SJSA1 (cell line): ENCODE data around the gene ZNF555. TPM values are rescaled to one million over a fixed set of nuclear protein-coding genes. Genes with fewer than 3 reads are reported as not detected.

Experiments used
- DNase-seq, 2 experiments: peaks; one replicate each; pipeline ENCODE4 v3.0.0-alpha.2; 2015 to 2020; ENCODE audit warnings: low spot score in 2 of 2, low read depth in 1 of 2
- H3K27ac ChIP-seq: fragments of 250-450 bp; sonication (Bioruptor Pico); 2 replicates; pipeline ENCODE4 v1.5.1; 2020; ENCODE audit warnings: mild to moderate bottlenecking, moderate library complexity
- H3K27me3 ChIP-seq: fragments of 250-450 bp; sonication (Bioruptor Pico); replicated peaks from 2 replicates; pipeline ENCODE4 v1.5.1; 2020; ENCODE audit warnings: mild to moderate bottlenecking, moderate library complexity
- H3K36me3 ChIP-seq: fragments of 250-450 bp; sonication (Bioruptor Pico); 2 replicates; pipeline ENCODE4 v1.5.1; 2020; ENCODE audit warnings: mild to moderate bottlenecking
- H3K4me1 ChIP-seq: fragments of 250-450 bp; sonication (Bioruptor Pico); replicated peaks from 2 replicates; pipeline ENCODE4 v1.6.1; 2021; ENCODE audit warnings: mild to moderate bottlenecking
- H3K4me3 ChIP-seq: fragments of 250-450 bp; sonication (Bioruptor Pico); 2 replicates; pipeline ENCODE4 v1.5.1; 2020; ENCODE audit warnings: mild to moderate bottlenecking
- H3K9me3 ChIP-seq: fragments of 250-450 bp; sonication (Bioruptor Pico); replicated peaks from 2 replicates; pipeline ENCODE4 v1.5.1; 2020; ENCODE audit warnings: mild to moderate bottlenecking
- total RNA-seq: library from RNA; depleted of rRNA; stranded (reverse); fragments of >200 nt; shearing (Covaris generic); gene quantifications from 2 replicates; pipeline ENCODE4 v1.2.3, GENCODE V29; 2014

Gene ZNF555
- total RNA-seq, 1 experiment from 2014 or later = 5.2 TPM

GRCh38 chr19:2824129-2824528, 17.1 kb upstream of the ZNF555 start:
- peaks cover 9% of the 10 kb centered on the region for H3K9me3 ChIP-seq
- no peak overlapping the region for H3K4me3 ChIP-seq
- peaks cover 6% of the 10 kb centered on the region for H3K36me3 ChIP-seq
- H3K27ac ChIP-seq = no peak overlapping the region
- H3K4me1 ChIP-seq = peaks cover 5% of the 10 kb centered on the region
- H3K27me3 ChIP-seq = no peaks in the 10 kb centered on the region
- DNase-seq = no peak

GRCh38 chr19:2827022-2827421, 14.3 kb upstream of the ZNF555 start:
- Histone ChIP-seq H3K36me3 (no peaks in the 10 kb centered on the region), H3K27ac (no peak overlapping the region), H3K4me3 (no peak overlapping the region), H3K4me1 (no peaks in the 10 kb centered on the region), H3K9me3 (peaks cover 9% of the 10 kb centered on the region), H3K27me3 (no peaks in the 10 kb centered on the region)
- DNase-seq = no peak

GRCh38 chr19:2827840-2828489, 13.3 kb upstream of the ZNF555 start:
- Histone ChIP-seq H3K9me3 (peaks cover 13% of the 10 kb centered on the region), H3K36me3 (no peaks in the 10 kb centered on the region), H3K27me3 (no peaks in the 10 kb centered on the region), H3K4me3 (no peak overlapping the region), H3K27ac (no peak overlapping the region), H3K4me1 (no peaks in the 10 kb centered on the region)
- DNase-seq = no peak

GRCh38 chr19:2834294-2834871, 6.9 kb upstream of the ZNF555 start:
- DNase-seq = no peak
- no peaks in the 10 kb centered on the region for H3K27me3 ChIP-seq
- no peaks in the 10 kb centered on the region for H3K4me1 ChIP-seq
- no peak overlapping the region for H3K27ac ChIP-seq
- H3K36me3 ChIP-seq = no peaks in the 10 kb centered on the region
- peaks cover 27% of the 10 kb centered on the region for H3K9me3 ChIP-seq
- no peak overlapping the region for H3K4me3 ChIP-seq

DNA sequence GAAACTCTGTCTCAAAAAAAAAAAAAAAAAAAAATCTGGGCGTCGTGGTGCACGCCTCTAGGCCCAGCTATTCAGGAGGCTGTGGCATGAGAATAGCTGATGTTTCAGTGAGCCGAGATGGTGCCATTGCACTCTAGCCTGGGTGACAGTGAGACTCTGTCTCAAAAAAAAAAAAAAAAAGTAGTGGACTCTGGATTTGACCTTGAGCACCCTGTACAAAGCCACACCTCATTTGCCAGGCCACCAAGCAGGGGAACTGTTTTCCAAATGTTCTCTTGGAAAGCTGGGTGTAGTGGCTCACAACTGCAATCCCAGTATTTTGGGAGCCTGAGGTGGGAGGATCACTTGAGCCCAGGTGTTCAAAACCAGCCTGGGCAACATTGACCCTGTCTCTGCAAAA, 3.8 kb upstream of the ZNF555 start:
- Histone ChIP-seq H3K9me3 (peaks cover 34% of the 10 kb centered on the region), H3K36me3 (peaks cover 6% of the 10 kb centered on the region), H3K27ac (no peak overlapping the region), H3K4me1 (peaks cover 11% of the 10 kb centered on the region), H3K4me3 (no peak overlapping the region), H3K27me3 (no peaks in the 10 kb centered on the region)
- no peak for DNase-seq

GRCh38 chr19:2841855-2842574, 740 bp downstream of the ZNF555 start:
- Histone ChIP-seq H3K4me3 (peak overlapping the region; percentile 96), H3K27me3 (no peaks in the 10 kb centered on the region), H3K36me3 (peaks cover 13% of the 10 kb centered on the region), H3K27ac (no peak overlapping the region), H3K9me3 (peaks cover 22% of the 10 kb centered on the region), H3K4me1 (peaks cover 11% of the 10 kb centered on the region)
- no peak for DNase-seq

DNA sequence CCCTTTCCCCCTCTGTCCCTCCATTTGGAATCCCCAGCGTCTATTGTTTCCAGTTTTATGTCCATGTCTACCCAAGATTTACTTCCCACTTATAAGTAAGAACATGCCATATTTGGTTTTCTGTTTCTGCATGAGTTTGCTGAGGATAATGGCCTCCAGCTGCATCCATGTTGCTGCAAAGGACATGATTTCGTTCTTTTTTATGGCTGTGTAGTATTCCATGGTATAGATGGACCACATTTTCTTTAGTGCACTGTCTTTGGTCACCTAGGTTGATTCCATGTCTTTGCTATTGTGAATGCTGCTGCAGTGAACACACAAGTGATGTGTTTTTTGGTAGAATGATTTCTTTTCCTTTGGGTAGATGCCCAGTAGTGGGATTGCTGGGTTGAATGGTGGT, 3.8 kb downstream of the ZNF555 start:
- no peak overlapping the region for H3K4me3 ChIP-seq
- no peaks in the 10 kb centered on the region for H3K27me3 ChIP-seq
- peaks cover 11% of the 10 kb centered on the region for H3K4me1 ChIP-seq
- H3K36me3 ChIP-seq = peaks cover 13% of the 10 kb centered on the region
- no peak for DNase-seq
- peaks cover 26% of the 10 kb centered on the region for H3K9me3 ChIP-seq
- no peak overlapping the region for H3K27ac ChIP-seq

- H3K4me1 ChIP-seq = peaks cover 6% of the 10 kb centered on the region
- peaks cover 15% of the 10 kb centered on the region for H3K36me3 ChIP-seq
- H3K27ac ChIP-seq = no peak overlapping the region
- no peak for DNase-seq
- no peak overlapping the region for H3K4me3 ChIP-seq
- no peaks in the 10 kb centered on the region for H3K27me3 ChIP-seq
- H3K9me3 ChIP-seq = peaks cover 23% of the 10 kb centered on the region
Observed at GRCh38 chr19:2846180-2846894, 5.1 kb downstream of the ZNF555 start.

DNA sequence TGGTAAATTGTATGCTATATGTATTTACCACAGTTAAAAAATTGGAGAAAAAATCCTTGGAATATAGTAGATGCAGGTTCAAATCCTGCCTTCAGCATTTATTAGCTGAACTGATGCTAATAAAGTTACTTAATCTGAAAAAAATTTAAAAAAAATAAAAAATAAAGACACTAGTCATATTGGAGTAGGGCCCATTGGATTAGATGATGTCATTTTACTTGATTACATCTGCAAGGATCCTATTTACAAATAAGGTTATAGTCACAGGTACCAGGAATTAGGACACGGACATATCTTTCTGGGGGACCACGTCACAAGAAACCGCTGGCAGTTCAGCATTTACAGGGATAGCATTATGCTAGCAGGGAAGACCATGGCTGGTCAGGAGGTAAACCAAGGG, 6.2 kb downstream of the ZNF555 start:
- Histone ChIP-seq H3K36me3 (peaks cover 21% of the 10 kb centered on the region), H3K27me3 (no peaks in the 10 kb centered on the region), H3K4me1 (no peaks in the 10 kb centered on the region), H3K4me3 (no peak overlapping the region), H3K9me3 (peaks cover 24% of the 10 kb centered on the region), H3K27ac (no peak overlapping the region)
- DNase-seq = no peak

DNA sequence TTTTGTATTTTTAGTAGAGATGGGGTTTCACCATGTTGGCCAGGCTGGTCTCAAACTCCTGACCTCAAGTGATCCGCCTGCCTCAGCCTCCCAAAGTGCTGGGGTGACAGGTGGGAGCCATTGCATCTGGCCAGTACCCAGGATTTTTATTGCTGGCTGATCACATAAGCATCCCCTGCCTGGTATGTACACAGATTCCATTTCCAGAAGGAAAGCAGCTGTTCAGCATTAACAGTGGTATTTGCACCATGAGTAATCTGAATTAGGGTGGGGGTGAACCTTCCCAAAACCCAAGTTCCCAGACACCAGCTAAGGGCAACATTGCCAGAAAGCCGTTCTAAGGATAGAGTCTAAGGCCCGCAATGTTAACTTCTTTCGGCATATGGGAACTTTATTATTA, 7.3 kb downstream of the ZNF555 start:
- peaks cover 32% of the 10 kb centered on the region for H3K36me3 ChIP-seq
- H3K4me3 ChIP-seq = no peak overlapping the region
- H3K4me1 ChIP-seq = no peaks in the 10 kb centered on the region
- H3K9me3 ChIP-seq = peaks cover 35% of the 10 kb centered on the region
- H3K27ac ChIP-seq = no peak overlapping the region
- DNase-seq = no peak
- no peaks in the 10 kb centered on the region for H3K27me3 ChIP-seq

- H3K27ac ChIP-seq = no peak overlapping the region
- H3K9me3 ChIP-seq = peaks cover 46% of the 10 kb centered on the region
- no peaks in the 10 kb centered on the region for H3K4me1 ChIP-seq
- H3K4me3 ChIP-seq = no peak overlapping the region
- DNase-seq = no peak
- H3K27me3 ChIP-seq = no peaks in the 10 kb centered on the region
- peaks cover 50% of the 10 kb centered on the region for H3K36me3 ChIP-seq
Observed at GRCh38 chr19:2850256-2850925, 9.1 kb downstream of the ZNF555 start.

- no peak overlapping the region for H3K27ac ChIP-seq
- no peak for DNase-seq
- H3K4me3 ChIP-seq = no peak overlapping the region
- peaks cover 47% of the 10 kb centered on the region for H3K36me3 ChIP-seq
- no peaks in the 10 kb centered on the region for H3K27me3 ChIP-seq
- H3K4me1 ChIP-seq = no peaks in the 10 kb centered on the region
- H3K9me3 ChIP-seq = peaks cover 45% of the 10 kb centered on the region
Observed at GRCh38 chr19:2852598-2852997, 11.3 kb downstream of the ZNF555 start.

- H3K36me3 ChIP-seq = peaks cover 47% of the 10 kb centered on the region
- DNase-seq = no peak
- peaks cover 45% of the 10 kb centered on the region for H3K9me3 ChIP-seq
Observed at GRCh38 chr19:2853015-2853606, 11.8 kb downstream of the ZNF555 start.

More at GRCh38 chr19:2853015-2853606, 11.8 kb downstream of the ZNF555 start:
- Histone ChIP-seq H3K4me3 (no peak overlapping the region), H3K27ac (no peak overlapping the region), H3K27me3 (no peaks in the 10 kb centered on the region), H3K4me1 (no peaks in the 10 kb centered on the region)
